H1 (cell line): ENCODE results near the gene DIPK1A. TPM values are rescaled to one million over a fixed set of nuclear protein-coding genes. Genes with fewer than 3 reads are reported as not detected.
"Not testable (repeated sequence)": the region's sequence is repeated elsewhere in the genome, so short reads cannot be mapped to it uniquely, and the experiment has no call there.

Source experiments
- CTCF ChIA-PET: fragments of 300-600 bp; sonication (Branson Sonifier 250); formaldehyde crosslinking; loops from one replicate; lab custom pipeline; 2021; ENCODE audit not compliant: partially characterized antibody; lab: Charles Lee
- POLR2A ChIA-PET: fragments of 300-600 bp; sonication (Branson Sonifier 250); formaldehyde crosslinking; loops from one replicate; lab custom pipeline; 2021; ENCODE audit warnings: inconsistent platforms; ENCODE audit not compliant: partially characterized antibody; lab: Charles Lee
- DNase-seq, 2 experiments: peaks; one replicate each; pipeline versions ENCODE4 v3.0.0 to v3.0.0-alpha.2; 2010 to 2022; ENCODE audit warnings: low spot score in 2 of 2, low read depth in 1 of 2, mixed read lengths in 1 of 2
- FAIRE-seq: peaks from 2 replicates; lab custom pipeline; 2011; peaks lifted over from hg19 to GRCh38; lab: Jason Lieb, UNC
- H2AFZ ChIP-seq: 2 replicates; pipeline ENCODE4 v1.8.1; 2012; ENCODE audit warnings: low read length, inconsistent platforms
- H2AK5ac ChIP-seq: 2 replicates; pipeline ENCODE4 v1.6.1; 2013; ENCODE audit warnings: low read depth, low read length
- H2BK120ac ChIP-seq: replicated peaks from 2 replicates; pipeline ENCODE3; 2013; ENCODE audit warnings: low read depth, low read length, inconsistent platforms
- H2BK12ac ChIP-seq: 2 replicates; pipeline ENCODE4 v1.6.1; 2013; ENCODE audit warnings: low read depth, low read length
- H2BK15ac ChIP-seq: 2 replicates; pipeline ENCODE4 v1.6.1; 2013; ENCODE audit warnings: low read length
- H2BK20ac ChIP-seq: 2 replicates; pipeline ENCODE4 v1.6.1; 2013; ENCODE audit warnings: low read length
- H2BK5ac ChIP-seq: 2 replicates; pipeline ENCODE4 v1.6.1; 2013; ENCODE audit warnings: low read depth, low read length
- H3K14ac ChIP-seq: 2 replicates; pipeline ENCODE4 v1.6.1; 2013; ENCODE audit warnings: inconsistent platforms; ENCODE audit not compliant: insufficient read length
- H3K18ac ChIP-seq: 2 replicates; pipeline ENCODE4 v1.6.1; 2013; ENCODE audit warnings: low read length; ENCODE audit errors: extremely low read depth
- H3K23ac ChIP-seq: 2 replicates; pipeline ENCODE4 v1.6.1; 2013; ENCODE audit warnings: inconsistent platforms; ENCODE audit not compliant: insufficient read length
- H3K23me2 ChIP-seq: 2 replicates; pipeline ENCODE4 v1.6.1; 2013; ENCODE audit warnings: low read depth, low read length
- H3K27ac ChIP-seq: 2 replicates; pipeline ENCODE4 v1.6.1; 2011; ENCODE audit warnings: low read depth, low read length, inconsistent platforms
- H3K27me3 ChIP-seq, 4 experiments: replicated peaks in 1 of 4; 1 replicate in 1 of 4; 2 replicates in 3 of 4; pipeline versions ENCODE4 v1.6.1 to v1.8.1; 2011 to 2013; ENCODE audit warnings: low read length in 3 of 4, mild to moderate bottlenecking in 3 of 4, inconsistent platforms in 2 of 4, mixed read lengths in 2 of 4, moderate library complexity in 1 of 4; ENCODE audit not compliant: control insufficient read depth in 3 of 4, insufficient read depth in 3 of 4; ENCODE audit errors: extremely low read depth in 1 of 4
- H3K36me3 ChIP-seq, 4 experiments: 2 replicates each; pipeline versions ENCODE4 v1.6.1 to v1.8.1; 2011 to 2013; ENCODE audit warnings: mild to moderate bottlenecking in 4 of 4, low read length in 3 of 4, moderate library complexity in 2 of 4, control low read depth in 1 of 4, inconsistent platforms in 1 of 4; ENCODE audit not compliant: insufficient read depth in 4 of 4, control insufficient read depth in 2 of 4
- H3K4ac ChIP-seq: replicated peaks from 2 replicates; pipeline ENCODE3; 2013; ENCODE audit warnings: low read length, low read depth, mixed read lengths, inconsistent platforms; ENCODE audit not compliant: insufficient read length
- H3K4me1 ChIP-seq, 4 experiments: replicated peaks in 1 of 4; 1 replicate in 1 of 4; 2 replicates in 3 of 4; pipeline versions ENCODE4 v1.6.1 to v1.8.1; 2011 to 2013; ENCODE audit warnings: low read length in 3 of 4, inconsistent platforms in 2 of 4, mixed read lengths in 1 of 4; ENCODE audit not compliant: insufficient read depth in 4 of 4, control insufficient read depth in 3 of 4
- H3K4me2 ChIP-seq, 2 experiments: 2 replicates each; pipeline versions ENCODE4 v1.6.1 to v1.8.1; 2011 to 2013; ENCODE audit warnings: low read depth in 2 of 2, low read length in 2 of 2, control low read depth in 1 of 2, inconsistent platforms in 1 of 2, mild to moderate bottlenecking in 1 of 2; ENCODE audit not compliant: insufficient read depth in 1 of 2
- H3K4me3 ChIP-seq, 4 experiments: fragments of 200-600, 300-600 bp in 1 of 4; sonication (generic), shearing (Covaris generic), sonication (Bioruptor Twin) in 1 of 4; 2 replicates each; pipeline versions ENCODE4 v1.5.1 to v1.8.1; 2011 to 2016; ENCODE audit warnings: low read length in 4 of 4, low read depth in 3 of 4, control low read depth in 2 of 4, inconsistent platforms in 2 of 4, mild to moderate bottlenecking in 2 of 4, mixed read lengths in 1 of 4, moderate library complexity in 1 of 4; ENCODE audit not compliant: insufficient read depth in 2 of 4; ENCODE audit errors: extremely low read depth in 1 of 4
- H3K56ac ChIP-seq: replicated peaks from 2 replicates; pipeline ENCODE3; 2013; ENCODE audit warnings: low read depth, mild to moderate bottlenecking, mixed read lengths, low read length, inconsistent platforms; ENCODE audit not compliant: insufficient read length
- H3K79me1 ChIP-seq: 2 replicates; pipeline ENCODE4 v1.6.1; 2013; ENCODE audit warnings: low read depth, low read length, control low read depth
- H3K79me2 ChIP-seq, 2 experiments: 2 replicates each; pipeline versions ENCODE4 v1.6.1 to v1.8.1; 2012 to 2013; ENCODE audit warnings: low read length in 2 of 2, mild to moderate bottlenecking in 2 of 2, inconsistent platforms in 1 of 2; ENCODE audit not compliant: insufficient read depth in 2 of 2, control insufficient read depth in 1 of 2
- H3K9ac ChIP-seq, 4 experiments: replicated peaks in 1 of 4; 1 replicate in 1 of 4; 2 replicates in 3 of 4; pipeline versions ENCODE4 v1.6.1 to v1.8.1; 2011 to 2013; ENCODE audit warnings: low read depth in 3 of 4, low read length in 3 of 4, control low read depth in 2 of 4, mild to moderate bottlenecking in 2 of 4, moderate library complexity in 2 of 4, inconsistent platforms in 1 of 4; ENCODE audit errors: extremely low read depth in 1 of 4
- H3K9me3 ChIP-seq, 2 experiments: 2 replicates each; pipeline versions ENCODE4 v1.6.1 to v1.8.1; 2012 to 2013; ENCODE audit warnings: mild to moderate bottlenecking in 2 of 2, moderate library complexity in 2 of 2, control low read depth in 1 of 2, inconsistent platforms in 1 of 2, low read depth in 1 of 2, low read length in 1 of 2, mixed read lengths in 1 of 2; ENCODE audit not compliant: insufficient read depth in 2 of 2
- H4K20me1 ChIP-seq, 2 experiments: replicated peaks in 1 of 2; 2 replicates each; pipeline versions ENCODE3 to v1.8.1; 2011 to 2013; ENCODE audit warnings: inconsistent platforms in 2 of 2, low read length in 2 of 2, mild to moderate bottlenecking in 1 of 2; ENCODE audit not compliant: insufficient read depth in 2 of 2, control insufficient read depth in 1 of 2
- H4K5ac ChIP-seq: 2 replicates; pipeline ENCODE4 v1.6.1; 2013; ENCODE audit warnings: low read length, low read depth, mixed read lengths, inconsistent platforms; ENCODE audit not compliant: insufficient read length
- H4K8ac ChIP-seq: 2 replicates; pipeline ENCODE4 v1.8.0; 2013; ENCODE audit warnings: mild to moderate bottlenecking, moderate library complexity, low read length, inconsistent platforms; ENCODE audit not compliant: insufficient read depth; ENCODE audit errors: extremely low read depth
- H4K91ac ChIP-seq: replicated peaks from 2 replicates; pipeline ENCODE3; 2013; ENCODE audit warnings: low read length, mixed read lengths, inconsistent platforms; ENCODE audit not compliant: insufficient read length
- WGBS, 2 experiments: shearing (Covaris generic) in 1 of 2; methylation state at CpG; one replicate each; pipeline versions ENCODE4 v1.1.6 to v1.1.7; 2013 to 2015; ENCODE audit warnings: low lambda C conversion rate in 2 of 2, mixed read lengths in 2 of 2, inconsistent platforms in 1 of 2, low coverage in 1 of 2, missing lambda C conversion rate in 1 of 2; ENCODE audit not compliant: insufficient replicate concordance in 2 of 2, insufficient coverage in 1 of 2, insufficient read length in 1 of 2; ENCODE audit errors: extremely low coverage in 1 of 2, missing lambda C conversion rate in 1 of 2; 5-methylcytosine and 5-hydroxymethylcytosine counted together
- polyA plus RNA-seq, 7 experiments: library from polyadenylated mRNA; depleted of rRNA in 3 of 7; stranded (reverse) in 5 of 7; unstranded in 2 of 7; fragments of >200 nt in 5 of 7; fragments of 200-250 nt in 2 of 7; gene quantifications; 1 replicate in 5 of 7; 2 replicates in 1 of 7; 4 replicates in 1 of 7; pipeline versions ENCODE4 v1.2.1 to v1.2.3, GENCODE V29; 2011 to 2013; ENCODE audit warnings: missing spikeins in 2 of 7, mixed read lengths in 2 of 7
- total RNA-seq: library from RNA; stranded (reverse); fragmentation: NEBNext Ultra II Directional; extraction: Animal tissue kit (Norgen Biotek cat#: 25700); gene quantifications from 2 replicates; pipeline ENCODE4 v1.2.1, GENCODE V29; 2021

Gene DIPK1A
- total and polyA plus RNA-seq, 2 of the 8 experiments (the other 6 are each of a cell fraction or from before 2014, with no cell fraction given): 2.5 to 5.0 TPM

DNA sequence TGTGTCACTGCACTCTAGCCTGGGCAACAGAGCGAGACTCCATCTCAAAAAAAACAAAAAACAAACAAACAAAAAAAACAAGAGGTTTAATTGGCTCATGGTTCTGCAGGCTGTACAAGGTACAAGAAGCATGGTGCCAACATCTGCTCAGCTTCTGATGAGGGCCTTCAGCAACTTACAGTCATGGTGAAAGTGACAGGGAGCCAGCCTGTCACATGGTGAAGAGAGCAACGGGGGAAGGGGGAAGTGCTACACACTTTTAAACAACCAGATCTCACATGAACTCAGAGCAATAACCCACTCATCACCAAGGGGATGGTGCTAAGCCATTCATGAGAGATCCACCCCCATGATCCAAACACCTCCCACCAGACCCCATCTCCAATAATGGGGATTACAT, 63.2 kb downstream of the DIPK1A start:
- not testable (repeated sequence) for H2BK20ac ChIP-seq

More for the DNA sequence above, 63.2 kb downstream of the DIPK1A start:
- 89% methylated on average over 2 of the region's 2 CpGs; no CpG with 5 or more reads in 1 of the 2 experiments for WGBS, 2 experiments
- H3K56ac ChIP-seq, H4K20me1 ChIP-seq, H3K4me1 ChIP-seq, H3K23ac ChIP-seq, H3K14ac ChIP-seq, DNase-seq, H3K79me1 ChIP-seq, H3K9me3 ChIP-seq, H3K4me2 ChIP-seq, H4K91ac ChIP-seq, H3K9ac ChIP-seq, H3K27me3 ChIP-seq, H3K27ac ChIP-seq, H3K4ac ChIP-seq, H2BK12ac ChIP-seq, H2AFZ ChIP-seq, H2AK5ac ChIP-seq, H4K8ac ChIP-seq, H3K18ac ChIP-seq, H2BK5ac ChIP-seq, POLR2A ChIA-PET, H2BK120ac ChIP-seq, H4K5ac ChIP-seq, H3K36me3 ChIP-seq, H2BK15ac ChIP-seq, H3K79me2 ChIP-seq, H3K23me2 ChIP-seq, FAIRE-seq, H3K4me3 ChIP-seq: not testable (repeated sequence)
- CTCF ChIA-PET: interaction anchor here (0.6 kb wide), 1 partner anchor 16 kb away, joined by 3 read pairs; no protein-coding TSS in a partner anchor
